Measurements from ENCODE around the gene C6orf132.

Gene C6orf132

DNA sequence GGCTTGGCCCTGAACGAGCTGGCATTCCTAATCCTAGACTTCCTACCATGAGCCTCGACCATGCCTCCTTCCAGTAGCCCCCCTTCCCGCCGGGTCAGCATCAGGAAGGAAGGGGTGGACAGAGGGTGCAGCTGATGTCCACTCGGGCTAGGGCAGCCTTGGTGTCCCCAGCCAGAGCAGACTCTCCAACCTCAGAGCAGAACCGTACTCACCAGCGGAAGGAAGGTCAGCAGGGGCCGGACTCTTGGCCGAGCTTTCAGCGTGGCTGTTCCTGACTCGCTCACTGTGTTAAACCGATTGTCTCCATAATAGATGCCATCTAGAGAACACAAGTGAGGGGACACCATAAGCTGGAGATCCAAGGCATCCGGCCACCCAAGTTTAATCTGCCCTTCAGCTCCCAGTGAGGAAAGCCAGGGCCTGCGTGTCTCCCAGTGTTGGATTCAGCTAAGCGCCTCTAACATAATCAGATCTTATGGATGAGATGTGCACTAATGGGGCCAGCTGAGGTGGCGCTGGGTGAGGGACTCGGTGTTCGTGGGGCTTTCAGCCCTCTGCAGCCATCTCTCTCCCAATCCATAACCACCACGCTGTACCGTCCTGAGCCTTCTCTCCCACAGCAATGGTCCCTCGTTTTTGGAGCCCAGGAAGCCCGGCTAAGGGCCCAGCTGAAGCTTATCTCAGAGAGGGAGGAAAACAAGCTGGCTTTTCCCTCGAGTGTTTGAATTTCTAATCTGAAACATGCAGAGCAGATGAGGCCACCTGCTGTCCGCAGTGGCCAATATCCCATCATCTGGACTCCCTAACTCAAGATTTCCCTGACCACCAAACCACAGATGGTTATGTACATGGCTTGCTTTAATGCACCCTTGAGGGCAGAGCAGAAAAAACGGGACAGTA lies 13.7 kb downstream of the C6orf132 start:
- no peak for DNase-seq (ENCODE audit: low read depth)
- TF ChIP-seq, protein P1, sequence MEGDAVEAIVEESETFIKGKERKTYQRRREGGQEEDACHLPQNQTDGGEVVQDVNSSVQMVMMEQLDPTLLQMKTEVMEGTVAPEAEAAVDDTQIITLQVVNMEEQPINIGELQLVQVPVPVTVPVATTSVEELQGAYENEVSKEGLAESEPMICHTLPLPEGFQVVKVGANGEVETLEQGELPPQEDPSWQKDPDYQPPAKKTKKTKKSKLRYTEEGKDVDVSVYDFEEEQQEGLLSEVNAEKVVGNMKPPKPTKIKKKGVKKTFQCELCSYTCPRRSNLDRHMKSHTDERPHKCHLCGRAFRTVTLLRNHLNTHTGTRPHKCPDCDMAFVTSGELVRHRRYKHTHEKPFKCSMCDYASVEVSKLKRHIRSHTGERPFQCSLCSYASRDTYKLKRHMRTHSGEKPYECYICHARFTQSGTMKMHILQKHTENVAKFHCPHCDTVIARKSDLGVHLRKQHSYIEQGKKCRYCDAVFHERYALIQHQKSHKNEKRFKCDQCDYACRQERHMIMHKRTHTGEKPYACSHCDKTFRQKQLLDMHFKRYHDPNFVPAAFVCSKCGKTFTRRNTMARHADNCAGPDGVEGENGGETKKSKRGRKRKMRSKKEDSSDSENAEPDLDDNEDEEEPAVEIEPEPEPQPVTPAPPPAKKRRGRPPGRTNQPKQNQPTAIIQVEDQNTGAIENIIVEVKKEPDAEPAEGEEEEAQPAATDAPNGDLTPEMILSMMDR (conservative IDR thresholded peaks at IDR 0.05; ENCODE audit: control insufficient read depth, insufficient read depth, low read depth, low read length), result no peak
- H3K4me3 ChIP-seq (ENCODE audit: control insufficient read depth, low read depth, low read length), result no peak overlapping the region

DNA sequence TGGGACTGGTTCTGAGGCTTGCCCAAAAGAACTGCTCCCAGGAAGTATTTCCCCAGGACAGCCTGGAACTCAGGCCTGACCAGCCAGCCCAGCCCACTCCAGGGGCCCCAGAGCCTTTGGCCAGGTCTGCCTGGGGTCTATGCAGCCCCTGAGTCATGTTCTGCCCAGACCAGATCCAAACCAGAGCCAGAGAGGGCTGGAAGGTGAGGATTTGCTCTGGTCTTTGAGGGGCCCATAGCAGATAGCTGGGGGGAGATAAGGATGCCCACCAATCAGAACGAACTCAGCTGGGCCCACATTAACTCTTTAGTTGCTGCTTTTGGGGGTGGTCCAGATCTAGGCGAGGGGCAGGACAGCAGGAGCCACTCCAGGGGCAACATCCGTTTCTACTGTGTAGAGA lies 16.8 kb downstream of the C6orf132 start:
- no peak for DNase-seq (ENCODE audit: low read depth)
- TF ChIP-seq, protein P1 (conservative IDR thresholded peaks at IDR 0.05; ENCODE audit: control insufficient read depth, insufficient read depth, low read depth, low read length), result no peak
- H3K4me3 ChIP-seq (ENCODE audit: control insufficient read depth, low read depth, low read length), result no peak overlapping the region

DNA sequence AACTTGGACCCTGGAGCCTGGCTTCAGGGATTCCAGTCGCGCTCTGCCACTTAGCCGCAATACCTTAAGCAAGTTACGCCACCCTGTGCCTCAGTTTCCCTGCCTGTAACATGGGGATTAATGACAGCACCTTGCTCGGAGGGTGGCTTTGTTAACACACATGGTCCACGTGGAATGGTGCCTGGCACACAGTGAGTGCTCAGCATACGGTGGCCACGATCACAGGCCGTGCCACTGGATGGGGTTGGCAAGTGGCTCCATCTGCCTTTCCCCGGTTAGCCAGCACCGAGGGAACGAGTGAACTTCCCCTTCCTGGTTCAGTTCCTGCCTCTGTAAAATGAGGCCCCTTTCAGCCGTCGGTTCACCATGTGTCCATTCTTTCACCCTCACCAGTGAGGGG lies 17.2 kb downstream of the C6orf132 start:
- TF ChIP-seq, protein P1 (conservative IDR thresholded peaks at IDR 0.05; ENCODE audit: control insufficient read depth, insufficient read depth, low read depth, low read length), result no peak
- no peak for DNase-seq (ENCODE audit: low read depth)
- no peak overlapping the region for H3K4me3 ChIP-seq (ENCODE audit: control insufficient read depth, low read depth, low read length)

DNA sequence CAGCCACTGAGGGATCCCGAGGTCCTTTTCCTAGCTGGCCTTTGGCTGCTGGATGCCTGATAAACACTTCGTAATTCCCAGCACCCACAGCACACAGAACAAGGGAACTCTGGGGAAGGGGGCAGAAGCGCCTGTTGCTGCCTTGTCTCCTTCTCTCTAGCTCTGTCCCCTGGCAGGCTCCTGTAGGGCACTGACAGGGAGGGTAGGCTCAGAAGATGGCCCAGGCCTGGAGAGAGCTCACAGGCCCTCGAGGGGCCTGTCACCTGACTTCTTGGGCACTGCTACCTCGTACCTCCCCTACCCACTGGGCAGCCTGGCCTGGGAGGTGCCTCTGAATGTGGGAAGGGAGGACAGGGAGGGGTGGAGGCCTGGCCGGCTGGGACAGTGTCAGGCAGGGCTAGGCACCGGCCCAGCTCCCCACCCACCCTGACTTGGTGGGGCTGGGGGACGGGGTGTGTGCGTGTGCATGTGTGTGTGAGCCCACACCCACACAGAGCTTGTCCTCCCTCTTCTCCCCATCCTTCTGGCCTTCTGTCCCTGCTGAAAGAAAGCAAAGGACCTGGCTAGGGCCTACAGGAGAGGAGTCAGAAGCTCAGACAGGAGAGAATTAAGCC lies 18.1 kb downstream of the C6orf132 start:
- DNase-seq (ENCODE audit: low read depth), result no peak
- H3K4me3 ChIP-seq (ENCODE audit: control insufficient read depth, low read depth, low read length), result no peak overlapping the region
- TF ChIP-seq, protein P1 (conservative IDR thresholded peaks at IDR 0.05; ENCODE audit: control insufficient read depth, insufficient read depth, low read depth, low read length), result no peak

DNA sequence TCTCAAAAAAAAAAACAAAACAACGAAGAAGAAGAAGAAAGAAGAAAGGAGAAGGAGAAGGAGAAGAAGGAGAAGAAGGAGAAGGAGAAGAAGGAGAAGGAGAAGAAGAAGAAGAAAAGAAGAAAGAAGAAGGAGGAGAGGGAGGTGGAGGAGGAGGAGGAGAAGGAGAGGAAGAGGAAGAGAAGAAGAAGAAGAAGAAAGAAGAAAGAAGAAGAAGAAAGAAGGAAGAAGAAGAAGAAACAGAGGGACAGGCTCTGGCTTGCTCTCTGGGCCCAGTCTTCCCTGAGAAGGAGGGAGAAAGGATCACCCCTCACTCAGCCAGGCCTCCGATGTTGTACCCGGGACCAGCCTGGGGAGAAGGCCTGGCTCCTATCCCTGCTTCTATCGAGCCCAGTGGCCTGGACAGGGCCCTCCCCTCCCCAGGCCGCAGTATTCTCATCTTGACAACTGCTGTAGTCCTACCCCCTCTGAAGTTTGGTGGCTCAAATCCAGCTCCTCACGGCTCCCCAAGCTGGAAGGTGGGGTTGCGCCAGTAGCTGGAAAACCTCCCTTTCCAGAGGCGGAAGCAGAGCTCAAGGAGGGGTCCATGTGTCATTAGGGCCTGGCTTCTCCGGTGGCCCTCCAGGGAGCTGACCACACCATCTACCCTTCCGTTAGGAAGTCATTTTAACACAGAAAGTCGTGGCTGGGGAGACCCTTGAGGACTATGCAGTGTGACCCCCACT lies 18.9 kb downstream of the C6orf132 start:
- DNase-seq (ENCODE audit: low read depth), result no peak
- no peak overlapping the region for H3K4me3 ChIP-seq (ENCODE audit: control insufficient read depth, low read depth, low read length)
- TF ChIP-seq, protein P1 (conservative IDR thresholded peaks at IDR 0.05; ENCODE audit: control insufficient read depth, insufficient read depth, low read depth, low read length), result no peak

DNA sequence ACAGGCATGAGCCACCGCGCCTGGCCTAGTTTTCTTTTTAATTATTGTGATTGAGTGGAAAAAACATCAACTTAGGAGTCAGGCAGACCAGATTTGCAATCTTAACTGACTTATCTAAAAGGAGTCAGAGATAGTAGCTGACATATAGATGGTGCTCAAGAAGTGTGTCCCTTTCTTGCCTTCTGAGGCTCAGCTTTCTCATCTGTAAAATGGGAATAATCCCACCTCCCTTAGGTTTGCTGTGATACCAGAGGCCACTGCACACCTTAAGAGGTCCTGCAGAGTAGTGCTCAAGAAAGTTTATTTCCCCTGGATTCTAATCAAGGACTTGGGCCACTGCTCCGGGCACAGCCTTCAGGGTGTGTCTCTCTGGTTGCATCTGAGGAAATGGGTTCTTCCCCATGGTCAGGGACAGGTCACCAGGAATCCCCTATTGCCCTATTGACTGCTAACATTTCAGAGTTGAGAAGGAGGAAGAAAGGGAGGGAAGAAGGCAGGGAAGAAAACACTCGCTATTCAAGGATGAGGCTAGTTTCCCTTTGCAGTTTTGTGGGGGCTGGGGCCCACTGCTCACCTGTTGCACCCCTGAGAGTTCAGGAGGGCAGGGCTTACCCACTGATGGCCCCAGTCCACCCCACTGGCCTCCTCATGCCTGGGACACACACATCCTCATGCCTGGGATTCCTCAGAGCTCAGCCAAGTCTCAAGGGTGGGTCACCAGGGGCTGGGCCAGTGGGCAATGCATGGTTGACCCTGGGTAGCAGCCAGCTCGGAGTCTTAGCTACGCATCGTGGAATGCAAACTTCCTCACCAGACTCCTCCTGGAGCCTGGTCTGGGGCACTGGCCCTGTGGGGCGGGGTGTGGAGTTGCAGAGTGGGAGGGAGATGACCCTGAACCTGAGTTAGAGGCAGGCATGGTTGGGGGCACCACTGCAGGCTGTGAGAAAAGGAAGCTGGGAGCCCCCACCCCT lies 21.2 kb downstream of the C6orf132 start:
- no peak overlapping the region for H3K4me3 ChIP-seq (ENCODE audit: control insufficient read depth, low read depth, low read length)
- DNase-seq (ENCODE audit: low read depth), result no peak

More for the DNA sequence above, 21.2 kb downstream of the C6orf132 start:
- TF ChIP-seq, protein P1 (conservative IDR thresholded peaks at IDR 0.05; ENCODE audit: control insufficient read depth, insufficient read depth, low read depth, low read length), result no peak
